Suprapubic skin (tissue), 4 donors: Measurements from ENCODE around the gene MAST4.

Source experiments
- CTCF ChIP-seq, 2 donors: fragments of 200-600 bp in 1 of 2; fragments of 450-650 bp in 1 of 2; sonication (generic) in 1 of 2; IDR thresholded peaks; one replicate each; pipeline ENCODE4 v1.5.1; 2016 to 2019; ENCODE audit warnings: antibody characterized with exemption in 2 of 2, mild to moderate bottlenecking in 1 of 2, moderate library complexity in 1 of 2
- EP300 ChIP-seq: sonication (generic); formaldehyde crosslinking; IDR thresholded peaks from one replicate; pipeline ENCODE4 v1.6.1; 2017; ENCODE audit warnings: antibody characterized with exemption
- POLR2A ChIP-seq, 2 donors: fragments of 450-650 bp; IDR thresholded peaks; one replicate each; pipeline ENCODE4 v1.6.1; 2017; ENCODE audit warnings: antibody characterized with exemption in 2 of 2, mild to moderate bottlenecking in 2 of 2, moderate library complexity in 2 of 2
- POLR2AphosphoS5 ChIP-seq, 3 donors: sonication (generic); formaldehyde crosslinking; IDR thresholded peaks; one replicate each; pipeline ENCODE4 v1.6.1; 2017; ENCODE audit warnings: antibody characterized with exemption in 3 of 3

GRCh38 chr5:66634601-66635000 lies 38.4 kb downstream of the MAST4 start:
- TF ChIP-seq POLR2AphosphoS5 (IDR thresholded peaks at IDR 0.05) (no peak), POLR2A (IDR thresholded peaks at IDR 0.05) (no peak), CTCF (IDR thresholded peaks at IDR 0.05) (no peak), EP300 (no peak)
